K562 (cell line): ENCODE results near the gene CHL1.

Experiments
- CTCF ChIP-seq, 3 experiments: IDR thresholded peaks in 2 of 3; conservative IDR thresholded peaks in 1 of 3; 2 replicates each; pipeline ENCODE4 v1.5.1; 2011 to 2012; ENCODE audit warnings: low read length in 3 of 3, mild to moderate bottlenecking in 3 of 3, control low read depth in 2 of 3, improper control_type of control experiment in 1 of 3, inconsistent platforms in 1 of 3, low read depth in 1 of 3, mixed read lengths in 1 of 3, moderate library complexity in 1 of 3; ENCODE audit not compliant: insufficient read depth in 2 of 3
- EZH2 ChIP-seq: IDR thresholded peaks from 2 replicates; pipeline ENCODE4 v1.6.1; 2012; ENCODE audit warnings: low read depth, mild to moderate bottlenecking, inconsistent platforms, low read length, borderline replicate concordance
- GABPB2 ChIP-seq: fragments of 250-450 bp; sonication (Bioruptor Pico); conservative IDR thresholded peaks from 2 replicates; pipeline ENCODE4 v1.5.1; 2021; ENCODE audit warnings: mild to moderate bottlenecking

GRCh38 chr3:373193-373779 lies 176.7 kb downstream of the CHL1 start:
- TF ChIP-seq GABPB2 (CRISPR knock-in tag), result no peak
- no peak for TF ChIP-seq CTCF (IDR thresholded peaks at IDR 0.05 in 2 of 3, conservative IDR thresholded peaks at IDR 0.05 in 1 of 3; ENCODE audit: insufficient read depth in 2 of 3, low read depth in 1 of 3, low read length in 3 of 3)
- no peak for TF ChIP-seq EZH2
